Astrocyte (in vitro differentiated cells and primary cell): Measurements from ENCODE around the gene STK33. TPM values are rescaled to one million over a fixed set of nuclear protein-coding genes. Genes with fewer than 3 reads are reported as not detected.

Source experiments
- DNase-seq: peaks from one replicate; pipeline ENCODE4 v3.0.0-alpha.2; 2010; ENCODE audit warnings: low read depth
- FAIRE-seq: peaks from 2 replicates; lab custom pipeline; 2011; peaks lifted over from hg19 to GRCh38; lab: Jason Lieb, UNC
- H2AFZ ChIP-seq: 2 replicates; pipeline ENCODE4 v1.6.0; 2012; ENCODE audit warnings: low read depth, low read length, inconsistent platforms
- H3K27ac ChIP-seq: 2 replicates; pipeline ENCODE4 v1.5.1; 2011; ENCODE audit warnings: low read depth, low read length, inconsistent platforms
- H3K27me3 ChIP-seq: 2 replicates; pipeline ENCODE4 v1.6.0; 2011; ENCODE audit warnings: low read length, inconsistent platforms; ENCODE audit not compliant: insufficient read depth
- H3K36me3 ChIP-seq: 2 replicates; pipeline ENCODE4 v1.5.1; 2011; ENCODE audit warnings: low read length, inconsistent platforms; ENCODE audit not compliant: insufficient read depth
- H3K4me1 ChIP-seq: 2 replicates; pipeline ENCODE4 v1.5.1; 2011; ENCODE audit warnings: low read length, inconsistent platforms; ENCODE audit not compliant: insufficient read depth
- H3K4me2 ChIP-seq: 2 replicates; pipeline ENCODE4 v1.6.0; 2012; ENCODE audit warnings: low read length, inconsistent platforms
- H3K4me3 ChIP-seq: 2 replicates; pipeline ENCODE4 v1.5.1; 2011; ENCODE audit warnings: low read depth, mild to moderate bottlenecking, low read length, inconsistent platforms; ENCODE audit not compliant: insufficient read depth
- H3K79me2 ChIP-seq: 2 replicates; pipeline ENCODE4 v1.6.0; 2012; ENCODE audit warnings: mild to moderate bottlenecking, low read length, inconsistent platforms; ENCODE audit not compliant: insufficient read depth
- H3K9ac ChIP-seq: 2 replicates; pipeline ENCODE4 v1.6.0; 2012; ENCODE audit warnings: mild to moderate bottlenecking, low read length, inconsistent platforms
- H3K9me3 ChIP-seq: 2 replicates; pipeline ENCODE4 v1.5.1; 2012; ENCODE audit warnings: low read depth, mild to moderate bottlenecking, low read length, inconsistent platforms; ENCODE audit not compliant: insufficient read depth
- H4K20me1 ChIP-seq: 2 replicates; pipeline ENCODE4 v1.6.0; 2012; ENCODE audit warnings: low read length, inconsistent platforms; ENCODE audit not compliant: insufficient read depth
- H3K27ac Mint-ChIP-seq: one replicate; pipeline ENCODE4 v1.8.0; 2021; ENCODE audit warnings: mild to moderate bottlenecking, mixed read lengths; ENCODE audit not compliant: unreplicated experiment
- H3K27me3 Mint-ChIP-seq: one replicate; pipeline ENCODE4 v1.8.0; 2021; ENCODE audit warnings: low read depth, mixed read lengths; ENCODE audit not compliant: unreplicated experiment
- H3K36me3 Mint-ChIP-seq: one replicate; pipeline ENCODE4 v1.8.0; 2021; ENCODE audit warnings: low read depth, mixed read lengths; ENCODE audit not compliant: unreplicated experiment
- H3K4me1 Mint-ChIP-seq: one replicate; pipeline ENCODE4 v1.8.0; 2021; ENCODE audit warnings: low read depth, mixed read lengths; ENCODE audit not compliant: unreplicated experiment
- H3K4me3 Mint-ChIP-seq: one replicate; pipeline ENCODE4 v1.8.0; 2021; ENCODE audit warnings: mild to moderate bottlenecking, moderate library complexity, mixed read lengths; ENCODE audit not compliant: unreplicated experiment
- H3K9me3 Mint-ChIP-seq: one replicate; pipeline ENCODE4 v1.8.0; 2021; ENCODE audit warnings: mild to moderate bottlenecking, mixed read lengths; ENCODE audit not compliant: unreplicated experiment
- EZH2 ChIP-seq: IDR thresholded peaks from 2 replicates; pipeline ENCODE4 v1.6.1; 2012; ENCODE audit warnings: mild to moderate bottlenecking, low read length, inconsistent platforms; ENCODE audit not compliant: insufficient read depth
- total RNA-seq: library from RNA; stranded (reverse); gene quantifications from 2 replicates; pipeline ENCODE4 v1.2.1, GENCODE V29; 2021
- TF ChIP-seq, protein P1 (sequence below): IDR thresholded peaks from 2 replicates; pipeline ENCODE4 v1.5.1; 2011; ENCODE audit warnings: low read depth, mild to moderate bottlenecking, inconsistent platforms, low read length, moderate library complexity; ENCODE audit not compliant: insufficient read depth

STK33 gene
- total RNA-seq, 1 donor from 2014 or later, result 7.5 TPM

DNA sequence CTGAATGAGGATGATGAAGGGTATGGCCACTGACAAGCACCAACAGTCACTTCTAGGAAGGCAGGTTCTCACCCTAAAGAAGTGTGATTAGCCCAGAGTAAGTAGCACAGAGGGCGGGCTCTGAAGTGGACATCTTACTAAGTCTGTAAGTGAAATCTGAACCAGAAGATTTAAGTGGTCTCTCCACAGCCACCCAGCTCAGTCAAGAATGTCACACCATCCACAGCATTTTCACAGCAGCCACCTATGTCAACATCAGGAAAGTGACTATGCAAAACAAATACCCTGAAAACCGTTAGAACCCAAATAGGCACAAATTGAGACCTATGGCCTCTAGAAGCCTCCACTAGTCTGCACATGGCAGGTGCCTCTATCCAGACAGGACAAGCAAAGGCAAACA is 23.0 kb upstream of the STK33 start:
- no peak overlapping the region for H3K27ac ChIP-seq
- no peaks in the 10 kb centered on the region for H3K9me3 ChIP-seq
- TF ChIP-seq, protein P1, sequence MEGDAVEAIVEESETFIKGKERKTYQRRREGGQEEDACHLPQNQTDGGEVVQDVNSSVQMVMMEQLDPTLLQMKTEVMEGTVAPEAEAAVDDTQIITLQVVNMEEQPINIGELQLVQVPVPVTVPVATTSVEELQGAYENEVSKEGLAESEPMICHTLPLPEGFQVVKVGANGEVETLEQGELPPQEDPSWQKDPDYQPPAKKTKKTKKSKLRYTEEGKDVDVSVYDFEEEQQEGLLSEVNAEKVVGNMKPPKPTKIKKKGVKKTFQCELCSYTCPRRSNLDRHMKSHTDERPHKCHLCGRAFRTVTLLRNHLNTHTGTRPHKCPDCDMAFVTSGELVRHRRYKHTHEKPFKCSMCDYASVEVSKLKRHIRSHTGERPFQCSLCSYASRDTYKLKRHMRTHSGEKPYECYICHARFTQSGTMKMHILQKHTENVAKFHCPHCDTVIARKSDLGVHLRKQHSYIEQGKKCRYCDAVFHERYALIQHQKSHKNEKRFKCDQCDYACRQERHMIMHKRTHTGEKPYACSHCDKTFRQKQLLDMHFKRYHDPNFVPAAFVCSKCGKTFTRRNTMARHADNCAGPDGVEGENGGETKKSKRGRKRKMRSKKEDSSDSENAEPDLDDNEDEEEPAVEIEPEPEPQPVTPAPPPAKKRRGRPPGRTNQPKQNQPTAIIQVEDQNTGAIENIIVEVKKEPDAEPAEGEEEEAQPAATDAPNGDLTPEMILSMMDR, result no peak
- TF ChIP-seq EZH2, result no peak
- Mint-ChIP-seq H3K9me3 (no peaks in the 10 kb centered on the region), H3K27ac (no peak overlapping the region), H3K36me3 (peaks cover 42% of the 10 kb centered on the region), H3K27me3 (peaks cover 4% of the 10 kb centered on the region), H3K4me3 (no peak overlapping the region), H3K4me1 (peaks cover 12% of the 10 kb centered on the region)
- no peak for FAIRE-seq
- peaks cover 2% of the 10 kb centered on the region for H3K36me3 ChIP-seq
- H3K9ac ChIP-seq, result no peak overlapping the region
- H4K20me1 ChIP-seq, result no peaks in the 10 kb centered on the region
- H2AFZ ChIP-seq, result no peak overlapping the region
- no peaks in the 10 kb centered on the region for H3K27me3 ChIP-seq
- H3K4me3 ChIP-seq, result no peak overlapping the region
- H3K4me1 ChIP-seq, result no peaks in the 10 kb centered on the region
- DNase-seq, result no peak
- no peaks in the 10 kb centered on the region for H3K79me2 ChIP-seq
- no peak overlapping the region for H3K4me2 ChIP-seq

DNA sequence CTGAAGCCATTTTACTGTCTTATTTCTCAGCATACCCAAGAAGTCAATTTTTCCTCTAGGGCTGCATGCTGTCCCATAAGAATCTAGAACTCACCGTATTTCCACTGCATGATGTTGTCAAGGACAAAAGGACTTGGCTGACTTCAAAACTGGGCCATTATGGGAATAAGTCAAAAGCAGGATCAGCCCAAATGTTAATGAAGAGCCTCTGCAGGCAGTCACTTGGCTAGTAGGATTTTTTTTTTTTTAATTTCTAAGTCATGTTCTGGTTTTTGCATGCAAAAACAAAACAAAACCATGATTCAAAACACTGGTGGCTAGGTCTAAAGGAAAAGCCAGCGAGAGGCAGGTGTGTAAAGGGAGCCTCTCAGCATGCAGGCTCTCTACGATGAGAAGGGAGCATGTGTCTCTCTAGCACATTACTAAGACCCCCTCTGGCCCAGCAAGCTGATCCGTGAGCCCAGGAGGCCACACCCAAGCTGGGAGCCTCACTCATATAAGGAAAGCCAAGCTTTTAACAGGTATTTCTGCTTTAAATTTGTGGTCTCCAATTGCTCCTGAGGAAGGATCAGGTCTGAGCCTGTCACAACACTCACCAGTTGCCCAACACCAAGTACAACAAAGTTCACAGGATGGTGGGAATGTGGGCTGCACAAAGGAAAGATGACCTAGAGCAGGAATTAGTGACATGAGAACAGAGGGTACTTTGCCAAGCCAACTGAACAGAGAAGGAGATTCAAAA is 21.4 kb upstream of the STK33 start:
- H3K36me3 Mint-ChIP-seq, result peaks cover 31% of the 10 kb centered on the region
- H3K4me1 Mint-ChIP-seq, result peaks cover 12% of the 10 kb centered on the region
- DNase-seq, result no peak
- no peak overlapping the region for H3K4me2 ChIP-seq
- peaks cover 4% of the 10 kb centered on the region for H3K27me3 Mint-ChIP-seq
- H3K27me3 ChIP-seq, result no peaks in the 10 kb centered on the region
- H3K4me1 ChIP-seq, result no peaks in the 10 kb centered on the region
- no peak overlapping the region for H3K9ac ChIP-seq
- no peak overlapping the region for H3K4me3 Mint-ChIP-seq
- H3K4me3 ChIP-seq, result no peak overlapping the region
- H3K79me2 ChIP-seq, result no peaks in the 10 kb centered on the region
- TF ChIP-seq, protein P1, result no peak
- H3K27ac ChIP-seq, result no peak overlapping the region
- H3K36me3 ChIP-seq, result no peaks in the 10 kb centered on the region
- H3K9me3 ChIP-seq, result no peaks in the 10 kb centered on the region
- H3K9me3 Mint-ChIP-seq, result no peaks in the 10 kb centered on the region
- no peak overlapping the region for H3K27ac Mint-ChIP-seq
- FAIRE-seq, result no peak
- no peak overlapping the region for H2AFZ ChIP-seq
- H4K20me1 ChIP-seq, result no peaks in the 10 kb centered on the region

DNA sequence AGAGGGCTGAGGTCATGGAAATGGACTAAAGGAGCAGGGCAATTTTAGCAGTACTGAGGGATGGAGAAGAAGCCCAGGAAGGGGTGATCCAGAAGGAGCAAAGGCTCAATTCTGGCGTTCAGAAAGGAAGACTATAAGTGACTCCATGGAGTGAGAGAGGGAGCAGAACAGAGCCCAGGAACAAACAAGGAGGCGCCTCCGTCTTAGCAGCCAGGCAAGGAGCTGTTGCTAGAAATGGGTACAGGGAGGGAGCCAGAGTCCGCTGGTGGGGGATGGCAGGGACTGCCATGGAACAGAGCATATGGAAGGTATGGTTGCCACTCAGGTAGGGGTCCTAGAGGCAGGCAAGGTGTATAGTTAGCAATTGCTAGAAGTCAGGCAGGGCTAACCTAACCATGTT is 20.5 kb upstream of the STK33 start:
- TF ChIP-seq, protein P1, result no peak
- no peak for TF ChIP-seq EZH2
- H3K27me3 Mint-ChIP-seq, result peaks cover 4% of the 10 kb centered on the region

More for the DNA sequence above, 20.5 kb upstream of the STK33 start:
- Histone ChIP-seq H3K27ac (no peak overlapping the region), H3K4me2 (no peak overlapping the region), H3K9me3 (no peaks in the 10 kb centered on the region), H4K20me1 (no peaks in the 10 kb centered on the region), H3K27me3 (no peaks in the 10 kb centered on the region), H2AFZ (no peak overlapping the region), H3K9ac (no peak overlapping the region), H3K79me2 (no peaks in the 10 kb centered on the region), H3K36me3 (no peaks in the 10 kb centered on the region), H3K4me1 (no peaks in the 10 kb centered on the region), H3K4me3 (no peak overlapping the region)
- FAIRE-seq (no peak), DNase-seq (no peak)
- H3K4me1 Mint-ChIP-seq, result peaks cover 12% of the 10 kb centered on the region
- no peak overlapping the region for H3K27ac Mint-ChIP-seq
- no peaks in the 10 kb centered on the region for H3K9me3 Mint-ChIP-seq
- H3K36me3 Mint-ChIP-seq, result peaks cover 25% of the 10 kb centered on the region
- H3K4me3 Mint-ChIP-seq, result no peak overlapping the region
